HG03139 (cell line): ENCODE measurements around the gene NTNG1.
"Not testable (repeated sequence)": the region's sequence is repeated elsewhere in the genome, so short reads cannot be mapped to it uniquely, and the experiment has no call there.

Source experiments
- ATAC-seq: cut with Tn5 transposase; IDR thresholded peaks from one replicate; pipeline ENCODE4 v1.9.1; 2021; ENCODE audit not compliant: unreplicated experiment

Gene NTNG1

DNA sequence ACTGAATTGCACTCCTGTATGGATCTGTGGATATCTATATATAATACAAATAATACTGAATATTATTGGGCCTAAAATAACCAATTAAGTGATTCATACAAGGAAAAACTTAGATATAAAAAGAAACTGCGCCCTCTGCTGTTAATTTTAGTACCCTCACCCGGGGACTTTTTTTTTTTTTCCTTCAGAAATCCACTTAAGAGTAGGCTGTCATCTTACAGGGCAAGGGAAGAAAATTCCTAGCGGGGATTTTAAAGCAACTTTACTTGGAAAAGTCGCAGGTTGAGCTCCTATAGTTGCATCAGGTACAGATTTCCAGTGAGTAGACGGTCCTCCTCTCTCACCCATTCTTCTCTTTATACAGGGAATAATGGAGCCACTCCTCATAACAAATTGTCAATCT is 1.3 kb downstream of the NTNG1 start:
- no peak for ATAC-seq

- ATAC-seq, result no peak
Observed at GRCh38 chr1:107142666-107143065, 1.8 kb downstream of the NTNG1 start.

- ATAC-seq, result no peak
Observed at GRCh38 chr1:107145637-107146036, 4.8 kb downstream of the NTNG1 start.

- ATAC-seq, result no peak
Observed at GRCh38 chr1:107147843-107148242, 7.0 kb downstream of the NTNG1 start.

- no peak for ATAC-seq
Observed at GRCh38 chr1:107149946-107150345, 9.1 kb downstream of the NTNG1 start.

GRCh38 chr1:107151295-107151694 is 10.5 kb downstream of the NTNG1 start:
- no peak for ATAC-seq

GRCh38 chr1:107152395-107152794 is 11.6 kb downstream of the NTNG1 start:
- no peak for ATAC-seq

GRCh38 chr1:107153014-107153413 is 12.2 kb downstream of the NTNG1 start:
- no peak for ATAC-seq

DNA sequence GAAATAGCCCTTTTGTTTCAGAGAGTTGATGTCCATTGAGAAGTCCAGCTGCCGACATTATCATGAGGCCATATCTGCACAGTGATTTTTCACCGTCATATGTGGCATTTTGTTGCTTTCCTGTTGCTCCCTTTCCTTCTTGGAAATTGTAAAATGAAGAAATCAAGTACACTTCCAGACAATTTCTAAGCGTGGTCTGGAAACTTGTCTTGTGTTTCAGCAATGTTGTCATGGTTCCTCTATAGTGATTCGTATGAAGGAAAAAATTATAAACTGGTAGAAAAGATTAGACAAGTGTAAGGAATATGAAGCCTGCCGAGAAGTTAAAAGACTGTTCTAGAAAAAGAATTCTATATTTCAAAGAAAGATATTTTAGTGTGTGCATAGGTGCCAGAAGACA is 17.7 kb downstream of the NTNG1 start:
- ATAC-seq, result no peak

GRCh38 chr1:107158991-107159390 is 18.2 kb downstream of the NTNG1 start:
- ATAC-seq, result no peak

GRCh38 chr1:107162745-107163144 is 21.9 kb downstream of the NTNG1 start:
- ATAC-seq, result no peak

DNA sequence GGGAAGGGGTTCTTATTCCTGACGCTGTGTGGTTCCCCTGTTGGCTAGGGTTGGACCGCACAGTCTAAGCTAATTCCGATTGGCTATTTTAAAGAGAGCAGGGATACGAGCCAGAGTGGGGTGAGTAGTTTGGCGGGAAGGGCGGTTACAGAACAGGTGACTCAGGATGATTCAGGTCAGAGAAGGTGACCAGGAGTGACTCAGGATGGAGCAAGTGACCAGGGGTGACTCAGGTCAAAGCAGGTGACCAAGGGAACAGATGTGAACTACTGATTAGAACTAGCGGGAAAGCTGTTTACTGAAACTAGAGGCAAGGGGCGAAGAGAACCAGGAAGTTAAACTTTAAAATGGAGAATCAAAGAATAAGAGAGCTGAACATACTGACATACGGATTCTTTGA is 24.1 kb downstream of the NTNG1 start:
- not testable (repeated sequence) for ATAC-seq

- no peak for ATAC-seq
Observed at GRCh38 chr1:107169615-107170014, 28.8 kb downstream of the NTNG1 start.

GRCh38 chr1:107171333-107171732 is 30.5 kb downstream of the NTNG1 start:
- ATAC-seq, result no peak

GRCh38 chr1:107172450-107173170 is 31.8 kb downstream of the NTNG1 start:
- no peak for ATAC-seq

GRCh38 chr1:107175102-107175909 is 34.5 kb downstream of the NTNG1 start:
- no peak for ATAC-seq

GRCh38 chr1:107181253-107181969 is 40.6 kb downstream of the NTNG1 start:
- no peak for ATAC-seq

- ATAC-seq, result no peak
Observed at GRCh38 chr1:107183011-107183410, 42.2 kb downstream of the NTNG1 start.

- ATAC-seq, result no peak
Observed at GRCh38 chr1:107184888-107185287, 44.0 kb downstream of the NTNG1 start.

- no peak for ATAC-seq
Observed at GRCh38 chr1:107187399-107187798, 46.6 kb downstream of the NTNG1 start.

DNA sequence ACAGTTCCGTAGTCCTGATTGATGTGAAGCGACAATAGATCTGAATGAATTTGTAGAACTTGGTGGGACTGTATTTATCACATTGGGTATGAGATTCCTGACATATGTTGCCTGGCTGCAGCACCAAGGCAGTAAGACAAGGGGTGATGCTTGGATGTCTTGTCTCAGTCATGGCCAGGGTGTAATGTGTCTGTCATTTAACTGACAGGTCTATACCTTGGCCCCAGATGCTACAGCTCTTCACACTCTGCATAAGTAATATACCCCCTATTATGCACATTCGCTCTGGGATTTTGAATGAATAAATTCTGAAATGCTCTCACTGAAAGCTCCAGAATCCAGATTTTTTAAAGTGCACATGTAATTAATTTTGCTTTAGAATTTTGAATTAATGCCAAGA is 47.3 kb downstream of the NTNG1 start:
- no peak for ATAC-seq

DNA sequence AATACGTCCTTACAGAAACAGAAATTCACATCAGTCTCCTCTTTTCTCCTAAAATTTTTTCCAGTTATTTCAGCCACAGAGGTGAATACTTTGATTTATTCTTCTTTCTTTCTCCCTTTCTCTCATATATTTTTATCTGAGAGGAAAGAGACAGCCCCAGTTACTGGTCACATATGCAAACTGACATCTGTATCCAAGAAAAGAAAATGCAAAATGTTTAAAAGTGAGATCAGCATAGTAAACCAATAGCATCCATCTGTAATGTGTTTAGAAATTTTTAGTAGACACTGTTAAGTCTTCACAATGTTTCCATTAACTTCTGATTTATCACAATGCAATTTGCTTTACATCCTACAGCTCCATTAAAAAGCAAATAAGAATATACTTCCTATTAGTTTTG is 53.5 kb downstream of the NTNG1 start:
- ATAC-seq, result no peak
